Transverse colon (tissue), 4 donors: ENCODE measurements around the gene CACNG5. TPM values are rescaled to one million over a fixed set of nuclear protein-coding genes. Genes with fewer than 3 reads are reported as not detected.

Experiments used
- DNase-seq: peaks from one replicate; pipeline ENCODE4 v3.0.0-alpha.2; 2019
- H3K27ac ChIP-seq, 4 donors: fragments of 200-600 bp; sonication (generic); 2 replicates each; pipeline ENCODE4 v1.5.1; 2016 to 2018; ENCODE audit warnings: inconsistent platforms in 4 of 4
- H3K27me3 ChIP-seq: fragments of 200-600 bp; sonication (generic); 2 replicates; pipeline ENCODE4 v1.5.1; 2017; ENCODE audit warnings: inconsistent platforms
- H3K36me3 ChIP-seq, 4 donors: fragments of 200-600 bp; sonication (generic); 2 replicates each; pipeline ENCODE4 v1.5.1; 2017 to 2019; ENCODE audit warnings: inconsistent platforms in 4 of 4
- H3K4me1 ChIP-seq, 4 donors: fragments of 200-600 bp; sonication (generic); 2 replicates each; pipeline ENCODE4 v1.5.1; 2017 to 2020; ENCODE audit warnings: inconsistent platforms in 4 of 4
- H3K4me3 ChIP-seq, 4 donors: fragments of 200-600 bp; sonication (generic); 1 replicate in 1 of 4; 2 replicates in 3 of 4; pipeline versions ENCODE4 v1.5.1 to v1.6.1; 2017 to 2019; ENCODE audit warnings: inconsistent platforms in 4 of 4
- H3K9me3 ChIP-seq, 2 donors: fragments of 200-600 bp; sonication (generic); 2 replicates each; pipeline ENCODE4 v1.5.1; 2017 to 2019; ENCODE audit warnings: inconsistent platforms in 2 of 2
- EP300 ChIP-seq: sonication (generic); formaldehyde crosslinking; IDR thresholded peaks from one replicate; pipeline ENCODE4 v1.6.1; 2017; ENCODE audit warnings: antibody characterized with exemption, low read depth
- POLR2A ChIP-seq: fragments of 450-650 bp; IDR thresholded peaks from one replicate; pipeline ENCODE4 v1.6.1; 2016; ENCODE audit warnings: antibody characterized with exemption, mild to moderate bottlenecking, moderate library complexity
- POLR2AphosphoS5 ChIP-seq, 3 donors: sonication (generic); formaldehyde crosslinking; IDR thresholded peaks; one replicate each; pipeline ENCODE4 v1.6.1; 2016; ENCODE audit warnings: antibody characterized with exemption in 3 of 3
- WGBS, 2 donors: methylation state at CpG; one replicate each; pipeline ENCODE4 v1.1.5; 2018; ENCODE audit warnings: low coverage in 1 of 2; 5-methylcytosine and 5-hydroxymethylcytosine counted together
- in situ Hi-C, 4 donors: fragments of 200-750 bp; cut with MboI; loops; one replicate each; pipeline versions ENCODE4 v1.15.0 to v1.15.1; 2017; ENCODE audit warnings: low sequenced_read_pairs in 3 of 4, low pct_ligation_motif_present in 1 of 4, low pct_unique_long_range_greater_than_20kb in 1 of 4
- intact Hi-C: fragments of 100-400 bp; cut with DNase I; formaldehyde crosslinking; loops from one replicate; pipeline ENCODE4 v1.15.1; 2023; ENCODE audit warnings: low total_unique reads
- total RNA-seq, 4 donors: library from RNA; depleted of rRNA; stranded (reverse); fragments of >200 nt; gene quantifications; one replicate each; pipeline ENCODE4 v1.1.0, GENCODE V29; 2016
- TF ChIP-seq, protein P1 (sequence below), 5 experiments: fragments of 200-600 bp in 3 of 5; fragments of 450-650 bp in 2 of 5; sonication (generic) in 3 of 5; IDR thresholded peaks; 1 replicate in 2 of 5; 2 replicates in 3 of 5; pipeline ENCODE4 v1.5.1; 2016 to 2017; ENCODE audit warnings: antibody characterized with exemption in 5 of 5, inconsistent platforms in 3 of 5, mild to moderate bottlenecking in 2 of 5, moderate library complexity in 1 of 5

CACNG5 gene
- total RNA-seq, 4 donors from 2014 or later = 0.32 TPM; not detected in 3

DNA sequence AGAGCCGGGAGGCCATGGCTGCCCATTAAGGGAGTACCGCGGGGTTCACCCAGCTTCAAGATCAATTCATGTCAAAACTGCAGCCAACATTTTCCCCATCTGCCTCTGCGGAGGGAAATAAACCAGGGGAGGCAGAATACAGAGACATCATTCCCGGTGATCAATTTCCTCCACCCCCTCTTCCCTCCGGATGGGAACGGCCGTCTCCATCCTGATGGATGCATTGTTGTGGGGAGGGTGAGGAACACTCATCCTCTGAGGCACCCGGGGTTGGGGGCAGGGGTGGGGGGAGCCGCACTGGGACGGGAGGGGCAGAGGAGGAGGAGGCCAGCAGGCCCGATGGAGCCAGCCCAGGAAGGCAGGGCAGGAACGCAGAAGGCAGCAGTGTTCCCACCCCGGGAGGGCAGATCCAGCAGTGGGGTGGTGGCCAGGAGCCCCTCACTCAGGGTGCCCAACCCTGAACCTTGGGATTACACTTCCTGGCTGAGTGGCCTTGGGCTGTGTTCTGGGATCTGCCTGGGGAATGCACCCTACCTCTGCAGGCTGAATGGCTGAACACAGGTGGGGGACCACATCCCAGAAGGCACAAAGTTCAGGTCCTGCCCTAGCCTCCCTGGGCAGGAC, 14.2 kb downstream of the CACNG5 start:
- H3K4me3 ChIP-seq = no peak overlapping the region
- H3K9me3 ChIP-seq = no peaks in the 10 kb centered on the region
- H3K4me1 ChIP-seq = no peaks in the 10 kb centered on the region
- TF ChIP-seq, protein P1, sequence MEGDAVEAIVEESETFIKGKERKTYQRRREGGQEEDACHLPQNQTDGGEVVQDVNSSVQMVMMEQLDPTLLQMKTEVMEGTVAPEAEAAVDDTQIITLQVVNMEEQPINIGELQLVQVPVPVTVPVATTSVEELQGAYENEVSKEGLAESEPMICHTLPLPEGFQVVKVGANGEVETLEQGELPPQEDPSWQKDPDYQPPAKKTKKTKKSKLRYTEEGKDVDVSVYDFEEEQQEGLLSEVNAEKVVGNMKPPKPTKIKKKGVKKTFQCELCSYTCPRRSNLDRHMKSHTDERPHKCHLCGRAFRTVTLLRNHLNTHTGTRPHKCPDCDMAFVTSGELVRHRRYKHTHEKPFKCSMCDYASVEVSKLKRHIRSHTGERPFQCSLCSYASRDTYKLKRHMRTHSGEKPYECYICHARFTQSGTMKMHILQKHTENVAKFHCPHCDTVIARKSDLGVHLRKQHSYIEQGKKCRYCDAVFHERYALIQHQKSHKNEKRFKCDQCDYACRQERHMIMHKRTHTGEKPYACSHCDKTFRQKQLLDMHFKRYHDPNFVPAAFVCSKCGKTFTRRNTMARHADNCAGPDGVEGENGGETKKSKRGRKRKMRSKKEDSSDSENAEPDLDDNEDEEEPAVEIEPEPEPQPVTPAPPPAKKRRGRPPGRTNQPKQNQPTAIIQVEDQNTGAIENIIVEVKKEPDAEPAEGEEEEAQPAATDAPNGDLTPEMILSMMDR (IDR thresholded peaks at IDR 0.05) = no peak
- TF ChIP-seq POLR2A (no peak), EP300 (no peak), POLR2AphosphoS5 (IDR thresholded peaks at IDR 0.05) (no peak)
- no peaks in the 10 kb centered on the region for H3K36me3 ChIP-seq
- H3K27ac ChIP-seq = no peak overlapping the region
- no peak for DNase-seq
- in situ Hi-C loops (no loop called here), intact Hi-C loops (no loop called here)
- H3K27me3 ChIP-seq = no peaks in the 10 kb centered on the region
- 85% methylated on average over 12 of the region's 14 CpGs; no CpG with 5 or more reads in 1 of the 2 donors for WGBS, 2 donors

DNA sequence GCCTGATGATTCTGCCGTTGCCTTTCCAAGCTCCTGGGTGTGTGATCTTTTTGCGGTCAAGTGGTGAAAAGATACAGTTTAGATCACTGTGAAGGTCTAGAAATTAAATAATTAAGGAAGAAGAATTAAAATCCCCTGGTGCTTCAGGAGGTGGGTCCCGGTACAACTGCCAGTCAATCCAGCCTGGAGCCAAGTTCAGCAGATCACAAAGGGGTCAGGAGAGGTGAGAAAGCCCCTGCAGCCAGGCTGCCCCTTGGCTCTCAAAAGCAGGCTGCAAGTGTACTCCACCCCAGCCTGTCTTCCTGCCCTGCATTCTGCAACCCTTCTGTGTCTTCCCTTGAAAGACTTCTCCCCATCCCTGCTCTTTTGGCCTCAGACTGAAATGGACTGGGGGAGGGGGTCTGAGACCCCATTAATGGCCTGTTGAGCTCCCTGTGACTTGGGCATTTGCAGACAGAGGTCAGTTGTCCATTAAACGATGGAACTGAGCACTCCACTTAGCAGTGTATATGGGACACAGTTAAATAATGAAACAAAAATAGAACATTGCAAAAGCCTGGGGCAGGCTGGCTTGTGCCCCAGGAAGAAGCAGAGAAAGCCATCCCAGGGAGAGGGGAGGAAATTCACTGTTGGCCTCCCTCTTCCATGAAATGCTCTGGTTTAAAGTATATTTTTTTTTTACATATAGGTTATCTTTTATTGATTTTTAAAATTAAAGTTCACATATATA, 15.1 kb downstream of the CACNG5 start:
- in situ Hi-C loops (no loop called here), intact Hi-C loops (no loop called here)
- Histone ChIP-seq H3K9me3 (peaks cover 0 to 7% of the 10 kb centered on the region in 2 donors), H3K36me3 (no peaks in the 10 kb centered on the region), H3K27me3 (no peaks in the 10 kb centered on the region), H3K4me1 (no peaks in the 10 kb centered on the region), H3K4me3 (no peak overlapping the region), H3K27ac (no peak overlapping the region)
- TF ChIP-seq, protein P1 (IDR thresholded peaks at IDR 0.05) = no peak
- TF ChIP-seq POLR2A (no peak), POLR2AphosphoS5 (IDR thresholded peaks at IDR 0.05) (no peak), EP300 (no peak)
- DNase-seq = no peak
- 59 to 74% methylated on average over 3 to 4 of the region's 4 CpGs for WGBS, 2 donors

DNA sequence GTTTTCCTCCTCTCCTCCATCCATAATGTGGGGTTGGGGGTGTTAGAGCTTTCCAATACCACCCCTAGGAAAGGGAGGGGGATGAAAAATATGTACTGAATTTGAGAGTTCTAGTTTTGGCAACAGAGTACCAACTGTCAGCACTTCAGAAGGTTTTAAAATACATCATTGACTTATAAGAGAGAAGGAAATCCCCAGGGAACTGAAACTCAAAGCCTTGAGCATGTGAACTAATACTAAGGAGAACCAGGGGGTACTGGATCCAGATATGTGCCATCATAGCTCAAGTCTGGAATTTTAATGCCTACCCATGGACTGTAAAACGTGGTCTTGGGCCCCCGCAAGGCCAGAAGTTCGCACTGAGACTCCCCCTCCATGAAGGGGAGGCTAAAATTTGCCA, 15.8 kb downstream of the CACNG5 start:
- H3K27ac ChIP-seq = no peak overlapping the region
- H3K4me1 ChIP-seq = no peaks in the 10 kb centered on the region
- in situ Hi-C loops = no loop called here
- peaks cover 0 to 8% of the 10 kb centered on the region in 2 donors for H3K9me3 ChIP-seq
- H3K36me3 ChIP-seq = no peaks in the 10 kb centered on the region
- no peak for TF ChIP-seq POLR2A
- TF ChIP-seq EP300 = no peak
- TF ChIP-seq POLR2AphosphoS5 (IDR thresholded peaks at IDR 0.05) = no peak
- TF ChIP-seq, protein P1 (IDR thresholded peaks at IDR 0.05) = no peak
- no peaks in the 10 kb centered on the region for H3K27me3 ChIP-seq
- no peak for DNase-seq
- intact Hi-C loops = no loop called here
- WGBS, 2 donors = 45 to 53% methylated on average over 3 of the region's 3 CpGs
- no peak overlapping the region for H3K4me3 ChIP-seq

DNA sequence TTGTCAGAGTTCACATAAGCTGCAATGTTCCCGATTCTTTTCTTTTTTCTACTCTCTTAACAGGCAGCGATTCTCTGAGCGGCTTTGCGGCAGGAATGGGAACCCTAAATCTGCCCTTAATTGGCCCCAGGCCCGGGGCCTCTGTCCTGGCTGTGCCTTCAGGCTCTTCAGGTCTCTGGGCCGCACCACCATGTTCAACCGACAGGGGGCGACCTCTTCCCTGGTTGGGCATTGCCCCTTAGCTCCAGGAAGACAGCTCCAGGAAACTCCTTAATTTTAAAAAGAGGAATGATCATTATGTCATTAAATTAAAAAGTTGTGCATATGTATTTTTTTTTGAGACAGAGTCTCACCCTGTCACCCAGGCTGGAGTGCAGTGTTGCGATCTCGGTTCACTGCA, 20.3 kb downstream of the CACNG5 start:
- Histone ChIP-seq H3K27me3 (no peaks in the 10 kb centered on the region), H3K9me3 (peaks cover 0 to 8% of the 10 kb centered on the region in 2 donors), H3K4me1 (no peaks in the 10 kb centered on the region), H3K27ac (no peak overlapping the region), H3K36me3 (no peaks in the 10 kb centered on the region), H3K4me3 (no peak overlapping the region)
- TF ChIP-seq, protein P1 (IDR thresholded peaks at IDR 0.05) = peak in 1 of 5 experiments; percentile 12
- TF ChIP-seq POLR2A (no peak), POLR2AphosphoS5 (IDR thresholded peaks at IDR 0.05) (no peak), EP300 (no peak)
- no peak for DNase-seq
- 71 to 78% methylated on average over 5 to 10 of the region's 10 CpGs for WGBS, 2 donors
- in situ Hi-C loops (no loop called here), intact Hi-C loops (no loop called here)
